GM06990 (cell line): ENCODE results near the gene PCSK7.

Experiments
- DNase-seq: peaks from one replicate; pipeline ENCODE4 v3.0.0-alpha.2; 2011; ENCODE audit not compliant: insufficient read length; ENCODE audit errors: extremely low read depth
- H3K27me3 ChIP-seq: replicated peaks from 2 replicates; pipeline ENCODE4 v1.6.0; 2011; ENCODE audit warnings: low read length; ENCODE audit not compliant: control insufficient read depth, insufficient read depth
- H3K36me3 ChIP-seq: 2 replicates; pipeline ENCODE4 v1.5.1; 2011; ENCODE audit warnings: low read length; ENCODE audit not compliant: control insufficient read depth, insufficient read depth
- H3K4me3 ChIP-seq: replicated peaks from 2 replicates; pipeline ENCODE4 v1.5.1; 2011; ENCODE audit warnings: low read depth, mild to moderate bottlenecking, control low read depth, low read length
- CTCF ChIP-seq: IDR thresholded peaks from 2 replicates; pipeline ENCODE4 v1.5.1; 2011; ENCODE audit warnings: low read length, control low read depth, mild to moderate bottlenecking, inconsistent platforms; ENCODE audit not compliant: insufficient read depth, poor library complexity, severe bottlenecking

Gene PCSK7

GRCh38 chr11:117219995-117220394 is 11.9 kb downstream of the PCSK7 start:
- H3K36me3 ChIP-seq, result peaks cover 62% of the 10 kb centered on the region
- no peaks in the 10 kb centered on the region for H3K27me3 ChIP-seq
- TF ChIP-seq CTCF, result no peak
- no peak overlapping the region for H3K4me3 ChIP-seq
- no peak for DNase-seq

- DNase-seq, result no peak
- H3K4me3 ChIP-seq, result no peak overlapping the region
- H3K27me3 ChIP-seq, result no peaks in the 10 kb centered on the region
- peaks cover 60% of the 10 kb centered on the region for H3K36me3 ChIP-seq
- TF ChIP-seq CTCF, result no peak
Measured at GRCh38 chr11:117219455-117219854, 12.4 kb downstream of the PCSK7 start.

GRCh38 chr11:117219001-117219400 is 12.9 kb downstream of the PCSK7 start:
- no peak for TF ChIP-seq CTCF
- Histone ChIP-seq H3K36me3 (peaks cover 58% of the 10 kb centered on the region), H3K27me3 (no peaks in the 10 kb centered on the region), H3K4me3 (no peak overlapping the region)
- no peak for DNase-seq

- Histone ChIP-seq H3K36me3 (peaks cover 54% of the 10 kb centered on the region), H3K27me3 (no peaks in the 10 kb centered on the region), H3K4me3 (no peak overlapping the region)
- no peak for DNase-seq
- no peak for TF ChIP-seq CTCF
Measured at GRCh38 chr11:117218133-117218915, 13.5 kb downstream of the PCSK7 start.

- Histone ChIP-seq H3K4me3 (no peak overlapping the region), H3K27me3 (no peaks in the 10 kb centered on the region), H3K36me3 (peaks cover 53% of the 10 kb centered on the region)
- no peak for TF ChIP-seq CTCF
- no peak for DNase-seq
Measured at GRCh38 chr11:117217141-117218084, 14.5 kb downstream of the PCSK7 start.
